ENCODE data around the gene UBXN6.

The UBXN6 gene

DNA sequence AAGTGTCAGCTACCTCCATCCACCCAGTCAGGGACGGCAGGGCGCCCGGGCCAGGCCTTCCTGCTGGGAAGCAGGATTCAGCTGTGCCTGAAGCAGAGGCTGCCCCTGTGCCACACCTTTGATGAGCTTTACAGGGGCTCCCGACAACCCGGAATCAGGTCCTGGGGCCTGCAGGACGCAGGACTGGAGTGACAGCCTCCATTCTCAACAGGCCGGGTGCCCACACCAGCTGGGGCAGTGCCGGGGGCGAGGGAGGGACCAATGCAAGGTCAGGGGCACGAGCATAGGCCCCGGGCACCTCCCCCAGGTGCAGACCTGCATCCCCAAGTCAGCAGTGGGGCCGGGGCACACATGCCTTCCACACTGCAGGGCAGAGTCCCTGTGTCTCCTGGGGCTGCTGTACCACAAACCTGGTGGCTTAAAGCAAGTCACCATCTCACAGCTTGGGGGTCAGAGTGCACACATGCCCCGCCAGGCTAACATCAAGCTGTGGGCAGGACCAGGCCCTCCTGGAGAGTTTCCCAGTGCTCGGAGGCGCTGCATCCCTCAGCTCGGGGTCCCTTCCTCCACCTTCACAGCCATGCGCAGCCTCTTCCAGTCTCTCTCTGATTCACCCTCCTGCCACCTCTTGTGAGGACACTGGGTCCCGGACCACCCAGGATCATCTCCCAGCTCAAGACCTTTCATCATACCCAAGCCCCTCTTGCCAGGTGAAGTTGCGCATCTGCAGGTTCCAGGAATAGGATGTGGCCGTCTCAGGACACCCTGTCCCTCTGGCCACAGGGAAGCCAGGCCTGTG, 13.4 kb downstream of the UBXN6 start:
- Histone ChIP-seq H2AFZ (ENCODE audit: low read depth) (no peak overlapping the region), H3K27ac (no peak overlapping the region), H3K4me2 (no peak overlapping the region), H3K9ac (no peak overlapping the region), H3K36me3 (ENCODE audit: insufficient read depth) (no peaks in the 10 kb centered on the region), H3K79me2 (ENCODE audit: insufficient read depth, low read depth) (no peaks in the 10 kb centered on the region), H3K27me3 (ENCODE audit: insufficient read depth, low read depth) (no peaks in the 10 kb centered on the region), H3K4me3 (IDR thresholded peaks at IDR 0.05; ENCODE audit: insufficient read depth, low read depth, low read length) (no peak overlapping the region), H3K4me1 (ENCODE audit: low read depth, poor library complexity, severe bottlenecking) (no peaks in the 10 kb centered on the region), H4K20me1 (ENCODE audit: insufficient read depth) (0 out of 2 replicates have a peak, but pooled peaks cover 3% of the 10 kb centered on the region)
- TF ChIP-seq, protein P1, sequence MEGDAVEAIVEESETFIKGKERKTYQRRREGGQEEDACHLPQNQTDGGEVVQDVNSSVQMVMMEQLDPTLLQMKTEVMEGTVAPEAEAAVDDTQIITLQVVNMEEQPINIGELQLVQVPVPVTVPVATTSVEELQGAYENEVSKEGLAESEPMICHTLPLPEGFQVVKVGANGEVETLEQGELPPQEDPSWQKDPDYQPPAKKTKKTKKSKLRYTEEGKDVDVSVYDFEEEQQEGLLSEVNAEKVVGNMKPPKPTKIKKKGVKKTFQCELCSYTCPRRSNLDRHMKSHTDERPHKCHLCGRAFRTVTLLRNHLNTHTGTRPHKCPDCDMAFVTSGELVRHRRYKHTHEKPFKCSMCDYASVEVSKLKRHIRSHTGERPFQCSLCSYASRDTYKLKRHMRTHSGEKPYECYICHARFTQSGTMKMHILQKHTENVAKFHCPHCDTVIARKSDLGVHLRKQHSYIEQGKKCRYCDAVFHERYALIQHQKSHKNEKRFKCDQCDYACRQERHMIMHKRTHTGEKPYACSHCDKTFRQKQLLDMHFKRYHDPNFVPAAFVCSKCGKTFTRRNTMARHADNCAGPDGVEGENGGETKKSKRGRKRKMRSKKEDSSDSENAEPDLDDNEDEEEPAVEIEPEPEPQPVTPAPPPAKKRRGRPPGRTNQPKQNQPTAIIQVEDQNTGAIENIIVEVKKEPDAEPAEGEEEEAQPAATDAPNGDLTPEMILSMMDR (conservative IDR thresholded peaks at IDR 0.05; ENCODE audit: low read depth, low read length), result no peak

DNA sequence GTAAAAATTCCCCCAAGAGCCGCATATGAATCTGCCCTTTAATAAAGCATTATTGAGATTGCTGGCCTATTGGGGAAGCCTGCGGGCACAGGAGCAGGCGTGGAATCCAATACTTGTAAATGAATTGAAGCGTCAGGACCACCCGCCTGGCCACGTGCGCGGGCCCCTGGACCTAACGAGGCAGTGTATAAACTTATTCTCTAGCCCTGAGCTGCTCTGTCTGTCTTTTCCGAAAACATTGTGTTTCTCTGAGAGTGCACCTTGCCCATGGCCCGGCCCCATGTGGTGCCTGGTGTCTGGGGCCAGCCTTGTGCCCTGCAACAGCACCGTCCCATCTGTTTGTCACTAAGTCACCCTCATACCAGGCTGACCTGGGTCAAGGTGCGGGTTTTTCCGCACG, 14.4 kb downstream of the UBXN6 start:
- H3K9ac ChIP-seq, result no peak overlapping the region
- H3K36me3 ChIP-seq (ENCODE audit: insufficient read depth), result no peaks in the 10 kb centered on the region
- 0 out of 2 replicates have a peak, but pooled peaks cover 5% of the 10 kb centered on the region for H4K20me1 ChIP-seq (ENCODE audit: insufficient read depth)
- no peaks in the 10 kb centered on the region for H3K27me3 ChIP-seq (ENCODE audit: insufficient read depth, low read depth)
- H3K27ac ChIP-seq, result no peak overlapping the region
- no peak overlapping the region for H3K4me3 ChIP-seq (IDR thresholded peaks at IDR 0.05; ENCODE audit: insufficient read depth, low read depth, low read length)
- no peaks in the 10 kb centered on the region for H3K79me2 ChIP-seq (ENCODE audit: insufficient read depth, low read depth)
- TF ChIP-seq, protein P1 (conservative IDR thresholded peaks at IDR 0.05; ENCODE audit: low read depth, low read length), result no peak
- no peaks in the 10 kb centered on the region for H3K4me1 ChIP-seq (ENCODE audit: low read depth, poor library complexity, severe bottlenecking)
- no peak overlapping the region for H2AFZ ChIP-seq (ENCODE audit: low read depth)
- no peak overlapping the region for H3K4me2 ChIP-seq

DNA sequence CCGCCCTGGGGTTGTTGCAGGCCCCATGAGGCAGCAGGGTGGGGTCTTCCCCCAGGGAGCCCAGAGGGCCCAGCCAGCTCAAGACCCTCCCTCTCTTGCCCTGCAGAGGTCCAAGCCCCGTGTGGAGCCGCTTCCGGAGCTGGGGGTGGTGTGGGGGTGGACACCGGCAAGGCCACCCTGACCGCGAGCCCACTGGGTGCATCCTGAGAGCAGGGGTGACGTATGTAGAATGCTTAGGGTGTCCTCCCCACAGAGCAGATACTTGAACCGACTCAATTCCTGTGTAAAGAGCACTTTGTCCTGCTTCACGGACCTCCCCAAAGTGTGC, 14.8 kb downstream of the UBXN6 start:
- Histone ChIP-seq H3K27ac (no peak overlapping the region), H3K27me3 (ENCODE audit: insufficient read depth, low read depth) (no peaks in the 10 kb centered on the region), H3K4me3 (IDR thresholded peaks at IDR 0.05; ENCODE audit: insufficient read depth, low read depth, low read length) (no peak overlapping the region), H2AFZ (ENCODE audit: low read depth) (no peak overlapping the region), H3K4me1 (ENCODE audit: low read depth, poor library complexity, severe bottlenecking) (no peaks in the 10 kb centered on the region), H3K4me2 (no peak overlapping the region), H4K20me1 (ENCODE audit: insufficient read depth) (0 out of 2 replicates have a peak, but pooled peaks cover 5% of the 10 kb centered on the region), H3K79me2 (ENCODE audit: insufficient read depth, low read depth) (no peaks in the 10 kb centered on the region), H3K36me3 (ENCODE audit: insufficient read depth) (no peaks in the 10 kb centered on the region), H3K9ac (no peak overlapping the region)
- TF ChIP-seq, protein P1 (conservative IDR thresholded peaks at IDR 0.05; ENCODE audit: low read depth, low read length), result no peak

DNA sequence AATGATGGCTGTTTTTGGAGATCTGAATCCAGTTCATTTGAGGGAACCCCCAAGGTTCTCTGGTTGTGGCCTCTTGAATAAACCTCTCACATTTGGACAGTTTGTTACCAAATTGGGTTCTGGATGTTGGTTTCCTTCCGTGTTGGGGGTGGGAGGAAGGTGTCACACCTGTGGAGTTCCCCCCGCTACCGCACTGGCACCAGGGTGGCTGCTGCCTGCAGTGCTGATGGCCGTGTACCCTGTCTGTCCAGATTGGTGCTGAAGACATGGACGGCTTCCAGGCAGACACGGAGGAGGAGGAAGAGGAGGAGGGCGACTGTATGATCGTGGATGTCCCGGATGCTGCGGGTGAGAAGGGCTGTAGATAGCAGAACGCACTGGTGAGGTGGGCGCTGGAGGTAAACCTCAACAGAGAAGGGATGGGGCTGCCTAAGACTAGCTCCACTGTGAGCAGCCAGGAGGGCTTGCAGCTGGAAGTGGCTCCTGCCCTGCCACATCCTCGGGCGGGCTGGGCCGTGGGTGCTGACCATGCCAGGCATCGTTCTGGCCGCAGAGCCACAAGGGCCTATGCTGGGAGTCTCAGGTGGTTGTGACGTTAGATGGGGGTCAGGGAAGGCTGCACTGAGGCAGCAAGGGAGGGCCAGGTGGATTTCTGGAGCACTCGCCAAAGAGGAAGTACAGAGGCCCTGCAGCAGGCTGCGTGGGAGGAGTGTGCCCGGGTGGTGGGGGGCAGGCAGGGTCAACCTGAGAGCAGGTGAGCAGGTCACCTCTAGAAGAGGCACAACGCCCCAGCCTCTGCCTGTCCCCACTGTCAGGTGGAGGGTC, 15.4 kb downstream of the UBXN6 start:
- Histone ChIP-seq H3K27ac (no peak overlapping the region), H3K79me2 (ENCODE audit: insufficient read depth, low read depth) (no peaks in the 10 kb centered on the region), H3K9ac (no peak overlapping the region), H2AFZ (ENCODE audit: low read depth) (no peak overlapping the region), H3K4me3 (IDR thresholded peaks at IDR 0.05; ENCODE audit: insufficient read depth, low read depth, low read length) (no peak overlapping the region), H3K4me1 (ENCODE audit: low read depth, poor library complexity, severe bottlenecking) (no peaks in the 10 kb centered on the region), H4K20me1 (ENCODE audit: insufficient read depth) (0 out of 2 replicates have a peak, but pooled peaks cover 5% of the 10 kb centered on the region), H3K27me3 (ENCODE audit: insufficient read depth, low read depth) (no peaks in the 10 kb centered on the region), H3K4me2 (no peak overlapping the region), H3K36me3 (ENCODE audit: insufficient read depth) (no peaks in the 10 kb centered on the region)
- TF ChIP-seq, protein P1 (conservative IDR thresholded peaks at IDR 0.05; ENCODE audit: low read depth, low read length), result no peak
